Activated CD8-positive, alpha-beta T cell treated with anti-CD3 and anti-CD28 coated beads for 36 hours (primary cell): ENCODE data around the gene CEP85L. TPM values are rescaled to one million over a fixed set of nuclear protein-coding genes. Genes with fewer than 3 reads are reported as not detected.

Experiments used
- ATAC-seq: fragments of 200-7000 bp; cut with Tn5 transposase; one replicate; pipeline ENCODE4 v1.10.0; 2021; ENCODE audit warnings: mild to moderate bottlenecking, moderate library complexity
- CTCF ChIA-PET: fragments of 350-600 bp; sonication (Branson Sonifier 250); formaldehyde crosslinking; loops from one replicate; lab custom pipeline; 2021; ENCODE audit warnings: antibody characterized with exemption; lab: Charles Lee
- POLR2A ChIA-PET: fragments of 350-600 bp; sonication (Branson Sonifier 250); formaldehyde crosslinking; loops from one replicate; lab custom pipeline; 2021; ENCODE audit warnings: antibody characterized with exemption; lab: Charles Lee
- DNase-seq: peaks from one replicate; pipeline ENCODE4 v3.0.0-alpha.2; 2020
- H3K27ac Mint-ChIP-seq: one replicate; pipeline ENCODE4 v1.8.0; 2021; ENCODE audit warnings: mild to moderate bottlenecking, mixed read lengths
- H3K27me3 Mint-ChIP-seq: one replicate; pipeline ENCODE4 v1.8.0; 2021; ENCODE audit warnings: mixed read lengths
- H3K36me3 Mint-ChIP-seq: one replicate; pipeline ENCODE4 v1.8.0; 2021; ENCODE audit warnings: low read depth, mixed read lengths
- H3K4me1 Mint-ChIP-seq: one replicate; pipeline ENCODE4 v1.8.0; 2021; ENCODE audit warnings: low read depth, mixed read lengths
- H3K4me3 Mint-ChIP-seq: one replicate; pipeline ENCODE4 v1.8.0; 2021; ENCODE audit warnings: mild to moderate bottlenecking, moderate library complexity, mixed read lengths
- H3K9me3 Mint-ChIP-seq: one replicate; pipeline ENCODE4 v1.8.0; 2021; ENCODE audit warnings: mixed read lengths
- CTCF ChIP-seq: fragments of 200-600 bp; IDR thresholded peaks from one replicate; pipeline ENCODE4 v1.8.0; 2022; ENCODE audit warnings: antibody characterized with exemption, mild to moderate bottlenecking
- intact Hi-C: fragments of 100-400 bp; cut with micrococcal nuclease; formaldehyde crosslinking; loops from one replicate; pipeline ENCODE4 v1.10.0; 2022
- total RNA-seq, 2 experiments: library from RNA; stranded (reverse); gene quantifications; one replicate each; pipeline ENCODE4 v1.2.3, GENCODE V29; 2021

Gene CEP85L
- total RNA-seq, result 10 to 100 TPM; 39.6 to 40.3 TPM

- Mint-ChIP-seq H3K27ac (peak within 1 kb of the TSS; percentile 96), H3K36me3 (peaks cover 41% of the 10 kb centered on the region), H3K27me3 (no peaks in the 10 kb centered on the region), H3K4me1 (peaks cover 61% of the 10 kb centered on the region), H3K9me3 (no peaks in the 10 kb centered on the region), H3K4me3 (peak within 1 kb of the TSS; percentile 93)
- ChIA-PET POLR2A (interaction anchor here (0.7 to 2.0 kb wide), 12 partner anchors 8 to 127 kb away, joined by 3 to 10 read pairs (median 4); no protein-coding TSS in a partner anchor), CTCF (interaction anchor here (1.2 to 1.6 kb wide), 5 partner anchors 12 to 126 kb away, joined by 3 to 9 read pairs (median 3); no protein-coding TSS in a partner anchor)
- intact Hi-C loops, result no loop called here
- no peak for TF ChIP-seq CTCF
- DNase-seq (peak; percentile 92), ATAC-seq (peak; percentile 92)
These were observed at the start of gene CEP85L for GRCh38 chr6:118651282-118652050. Gene CEP85L (minus strand): TSS chr6:118651591. CDS start chr6:118651269, 322 bp downstream.

DNA sequence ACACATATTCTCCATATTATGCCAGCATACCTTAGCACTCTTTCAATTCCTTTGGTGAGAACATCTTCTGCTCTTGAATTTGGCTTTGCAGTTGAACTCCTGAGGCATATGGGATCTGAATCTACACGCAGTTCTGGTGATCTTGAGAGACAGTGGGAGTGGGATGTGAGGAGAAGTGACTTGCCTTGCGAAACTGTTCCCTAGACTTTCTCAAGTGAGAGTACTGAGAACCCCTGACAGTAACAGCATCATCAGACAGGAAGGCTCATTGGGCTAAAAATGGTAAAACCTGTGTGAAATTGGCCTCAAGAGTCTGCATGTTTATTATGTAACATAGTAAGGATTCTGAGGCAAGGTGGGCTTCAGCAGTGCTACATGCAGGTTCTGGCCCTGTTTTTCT, 49.1 kb upstream of the CEP85L start:
- ATAC-seq, result no peak
- H3K4me1 Mint-ChIP-seq, result peaks cover 75% of the 10 kb centered on the region
- intact Hi-C loops, result no loop called here
- no peaks in the 10 kb centered on the region for H3K27me3 Mint-ChIP-seq
- POLR2A ChIA-PET, result interaction anchor here (0.8 to 1.6 kb wide), 3 partner anchors 8 to 55 kb away, joined by 3 to 8 read pairs (median 5); no protein-coding TSS in a partner anchor
- H3K9me3 Mint-ChIP-seq, result no peaks in the 10 kb centered on the region
- CTCF ChIA-PET, result interaction anchor here (1.4 kb wide), 2 partner anchors 30 to 135 kb away, joined by 3 to 5 read pairs; no protein-coding TSS in a partner anchor
- H3K27ac Mint-ChIP-seq, result no peak overlapping the region
- TF ChIP-seq CTCF, result no peak
- DNase-seq, result no peak
- peaks cover 66% of the 10 kb centered on the region for H3K36me3 Mint-ChIP-seq
- H3K4me3 Mint-ChIP-seq, result no peak overlapping the region

GRCh38 chr6:118697554-118697953, 46.2 kb upstream of the CEP85L start:
- no peak for DNase-seq
- Mint-ChIP-seq H3K27ac (no peak overlapping the region), H3K9me3 (peaks cover 5% of the 10 kb centered on the region), H3K27me3 (no peaks in the 10 kb centered on the region), H3K36me3 (peaks cover 73% of the 10 kb centered on the region), H3K4me3 (no peak overlapping the region), H3K4me1 (peaks cover 81% of the 10 kb centered on the region)
- intact Hi-C loops, result no loop called here
- TF ChIP-seq CTCF, result no peak
- POLR2A ChIA-PET, result interaction anchor here (0.6 to 3.6 kb wide), 7 partner anchors 9 to 48 kb away, joined by 3 to 18 read pairs (median 4); no protein-coding TSS in a partner anchor
- ATAC-seq, result no peak
- CTCF ChIA-PET, result interaction anchor here (0.9 to 2.3 kb wide), 9 partner anchors 9 to 196 kb away, joined by 3 to 14 read pairs (median 5); partner anchors contain the start of gene ASF1A

DNA sequence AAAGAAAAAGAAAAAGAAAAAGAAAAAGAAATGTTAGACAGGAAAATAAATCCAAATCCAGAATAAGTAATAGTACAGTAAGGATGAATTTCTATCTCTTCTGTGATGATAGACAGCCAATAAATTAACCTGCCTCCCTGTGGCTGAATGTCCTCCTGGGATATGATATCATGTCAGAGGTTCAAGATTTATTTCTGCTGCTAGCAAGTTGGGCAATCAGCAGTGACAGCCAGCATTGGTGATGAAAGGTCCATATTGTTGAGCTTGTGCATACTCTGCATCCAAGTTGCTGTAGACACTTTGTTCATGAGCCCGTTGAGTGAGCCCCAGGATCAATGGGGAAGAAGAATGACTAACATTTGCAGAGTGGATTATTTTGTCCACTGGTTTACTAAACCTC, 44.9 kb upstream of the CEP85L start:
- TF ChIP-seq CTCF, result no peak
- ATAC-seq, result no peak
- intact Hi-C loops, result no loop called here
- H3K27me3 Mint-ChIP-seq, result no peaks in the 10 kb centered on the region
- H3K27ac Mint-ChIP-seq, result no peak overlapping the region
- peaks cover 5% of the 10 kb centered on the region for H3K9me3 Mint-ChIP-seq
- H3K4me1 Mint-ChIP-seq, result peaks cover 81% of the 10 kb centered on the region
- no peak for DNase-seq
- ChIA-PET CTCF (interaction anchor here (0.9 to 2.3 kb wide), 5 partner anchors 9 to 80 kb away, joined by 4 to 14 read pairs (median 10); no protein-coding TSS in a partner anchor), POLR2A (interaction anchor here (2.1 to 3.6 kb wide), 2 partner anchors 9 to 10 kb away, joined by 8 to 18 read pairs; no protein-coding TSS in a partner anchor)
- H3K36me3 Mint-ChIP-seq, result peaks cover 62% of the 10 kb centered on the region
- no peak overlapping the region for H3K4me3 Mint-ChIP-seq
